Ectodermal cell (in vitro differentiated cells): ENCODE measurements around the gene FCGR1A.
"Not testable (repeated sequence)": the region's sequence is repeated elsewhere in the genome, so short reads cannot be mapped to it uniquely, and the experiment has no call there.

Experiments
- H3K27ac ChIP-seq: 2 replicates; pipeline ENCODE4 v1.7.0; 2013; ENCODE audit warnings: mild to moderate bottlenecking, low read depth, low read length; ENCODE audit not compliant: insufficient read depth, poor library complexity, severe bottlenecking
- H3K27me3 ChIP-seq: 2 replicates; pipeline ENCODE4 v1.7.0; 2013; ENCODE audit warnings: mild to moderate bottlenecking, low read length; ENCODE audit not compliant: insufficient read depth, control insufficient read depth, poor library complexity, severe bottlenecking
- H3K36me3 ChIP-seq: one replicate; pipeline ENCODE4 v1.7.0; 2013; ENCODE audit warnings: low read length; ENCODE audit not compliant: control insufficient read depth, insufficient read depth
- H3K4me1 ChIP-seq: one replicate; pipeline ENCODE4 v1.7.0; 2013; ENCODE audit warnings: low read length; ENCODE audit not compliant: control insufficient read depth, insufficient read depth
- H3K4me3 ChIP-seq: 2 replicates; pipeline ENCODE4 v1.7.0; 2013; ENCODE audit warnings: low read depth, low read length, control low read depth; ENCODE audit not compliant: insufficient read depth
- H3K9me3 ChIP-seq: 2 replicates; pipeline ENCODE4 v1.7.0; 2013; ENCODE audit warnings: mild to moderate bottlenecking, low read length, moderate library complexity; ENCODE audit not compliant: control insufficient read depth
- WGBS, 2 experiments: methylation state at CpG; one replicate each; pipeline ENCODE4 v1.1.7; 2013; ENCODE audit warnings: missing lambda C conversion rate in 2 of 2; 5-methylcytosine and 5-hydroxymethylcytosine counted together

FCGR1A gene

GRCh38 chr1:149777084-149777483, 5.4 kb upstream of the FCGR1A start:
- not testable (repeated sequence) for H3K4me3 ChIP-seq, H3K27me3 ChIP-seq, H3K4me1 ChIP-seq, H3K9me3 ChIP-seq, H3K36me3 ChIP-seq, H3K27ac ChIP-seq
- WGBS, 2 experiments, result 20 to 80% methylated on average over 1 of the region's 3 CpGs

- not testable (repeated sequence) for H3K27me3 ChIP-seq, H3K4me3 ChIP-seq, H3K4me1 ChIP-seq, H3K9me3 ChIP-seq, H3K36me3 ChIP-seq, H3K27ac ChIP-seq
- no CpG with 5 or more reads among the region's 1 CpG for WGBS, 2 experiments
These were observed 4.2 kb upstream of the FCGR1A start for GRCh38 chr1:149778313-149778712.

GRCh38 chr1:149781413-149781984, 995 bp upstream of the FCGR1A start:
- not testable (repeated sequence) for H3K9me3 ChIP-seq, H3K27ac ChIP-seq, H3K4me1 ChIP-seq, H3K36me3 ChIP-seq, H3K27me3 ChIP-seq, H3K4me3 ChIP-seq
- 86 to 94% methylated on average over 5 of the region's 5 CpGs for WGBS, 2 experiments

GRCh38 chr1:149783289-149783688, 795 bp downstream of the FCGR1A start:
- H3K9me3 ChIP-seq, result not testable (repeated sequence)
- no CpG with 5 or more reads among the region's 2 CpGs for WGBS, 2 experiments

GRCh38 chr1:149783868-149784267, 1.4 kb downstream of the FCGR1A start:
- not testable (repeated sequence) for H3K36me3 ChIP-seq, H3K27me3 ChIP-seq, H3K9me3 ChIP-seq, H3K27ac ChIP-seq, H3K4me1 ChIP-seq, H3K4me3 ChIP-seq
- WGBS, 2 experiments, result 100% methylated on average over 1 of the region's 4 CpGs; no CpG with 5 or more reads in 1 of the 2 experiments

More at GRCh38 chr1:149783289-149783688, 795 bp downstream of the FCGR1A start:
- not testable (repeated sequence) for H3K27ac ChIP-seq, H3K4me1 ChIP-seq, H3K27me3 ChIP-seq, H3K36me3 ChIP-seq, H3K4me3 ChIP-seq

- WGBS, 2 experiments, result no CpG with 5 or more reads among the region's 3 CpGs
- not testable (repeated sequence) for H3K36me3 ChIP-seq, H3K27me3 ChIP-seq, H3K4me1 ChIP-seq, H3K9me3 ChIP-seq, H3K4me3 ChIP-seq, H3K27ac ChIP-seq
These were observed 5.4 kb downstream of the FCGR1A start for GRCh38 chr1:149787688-149788451.

GRCh38 chr1:149792502-149792901, 10.0 kb downstream of the FCGR1A start:
- H3K27ac ChIP-seq, H3K9me3 ChIP-seq, H3K27me3 ChIP-seq, H3K4me1 ChIP-seq, H3K36me3 ChIP-seq: not testable (repeated sequence)
- 0% methylated on average over 25 of the region's 36 CpGs for WGBS, 2 experiments
- peak overlapping the region; percentile 44 for H3K4me3 ChIP-seq

- H3K27ac ChIP-seq, H3K9me3 ChIP-seq, H3K4me1 ChIP-seq, H3K27me3 ChIP-seq, H3K36me3 ChIP-seq: not testable (repeated sequence)
- 1% methylated on average over 32 to 33 of the region's 52 CpGs for WGBS, 2 experiments
- peak overlapping the region; percentile 44 for H3K4me3 ChIP-seq
These were observed 10.5 kb downstream of the FCGR1A start for GRCh38 chr1:149792912-149793515.

GRCh38 chr1:149793885-149794284, 11.4 kb downstream of the FCGR1A start:
- not testable (repeated sequence) for H3K27me3 ChIP-seq, H3K36me3 ChIP-seq, H3K27ac ChIP-seq, H3K9me3 ChIP-seq, H3K4me3 ChIP-seq, H3K4me1 ChIP-seq
- WGBS, 2 experiments, result 75 to 100% methylated on average over 1 of the region's 5 CpGs

GRCh38 chr1:149801628-149802027, 19.1 kb downstream of the FCGR1A start:
- 92 to 95% methylated on average over 1 of the region's 3 CpGs for WGBS, 2 experiments
- H3K4me1 ChIP-seq, H3K27me3 ChIP-seq, H3K27ac ChIP-seq, H3K36me3 ChIP-seq, H3K4me3 ChIP-seq, H3K9me3 ChIP-seq: not testable (repeated sequence)
